Mucosa of descending colon (tissue), 3 donors: ENCODE measurements around the gene SMIM3. TPM values are rescaled to one million over a fixed set of nuclear protein-coding genes. Genes with fewer than 3 reads are reported as not detected.
A peak's percentile ranks its signal among the peaks of the same experiment; 100 is the strongest.
"Not testable (repeated sequence)": the region's sequence is repeated elsewhere in the genome, so short reads cannot be mapped to it uniquely, and the experiment has no call there.

Experiments used
- ATAC-seq: fragments of 200-7000 bp; cut with Tn5 transposase; one replicate; pipeline ENCODE4 v1.9.1; 2020; ENCODE audit warnings: mild to moderate bottlenecking, moderate library complexity
- DNase-seq, 3 donors: peaks; one replicate each; pipeline ENCODE4 v3.0.0-alpha.2; 2020
- H3K36me3 ChIP-seq: fragments of 200-600 bp; one replicate; pipeline ENCODE4 v1.8.0; 2021; ENCODE audit warnings: low read depth, mild to moderate bottlenecking
- H3K4me1 ChIP-seq: fragments of 200-600 bp; one replicate; pipeline ENCODE4 v1.8.0; 2021; ENCODE audit warnings: low read depth, mild to moderate bottlenecking
- H3K4me3 ChIP-seq: fragments of 200-600 bp; one replicate; pipeline ENCODE4 v1.8.0; 2021; ENCODE audit warnings: mild to moderate bottlenecking
- H3K9me3 ChIP-seq: fragments of 200-600 bp; one replicate; pipeline ENCODE4 v1.8.0; 2021; ENCODE audit warnings: mild to moderate bottlenecking
- intact Hi-C, 2 donors: fragments of 100-400 bp; cut with DNase I in 1 of 2; cut with micrococcal nuclease in 1 of 2; formaldehyde crosslinking; loops; one replicate each; pipeline versions ENCODE4 v1.11.0 to v1.11.1; 2022; cut with DNase I, micrococcal nuclease
- total RNA-seq, 3 donors: library from RNA; stranded (reverse); fragmentation: NEBNext Ultra II Directional in 2 of 3; extraction: Animal tissue kit (Norgen Biotek cat#: 25700) in 2 of 3; gene quantifications; one replicate each; pipeline versions ENCODE4 v1.2.1 to v1.2.4, GENCODE V29; 2021 to 2023
- TF ChIP-seq, protein P1 (sequence below): fragments of 200-600 bp; IDR thresholded peaks from one replicate; pipeline ENCODE4 v1.8.0; 2022; ENCODE audit warnings: antibody characterized with exemption, mild to moderate bottlenecking
- donor health status: DM: no; HTN: no; CAD: no; lungs with moderate emphysema.
- donor health status: DM: no; HTN: no; CAD: no.
- donor health status: DM: no; HTN: yes; CAD: no.

The SMIM3 gene
- total RNA-seq, 3 donors from 2014 or later = 9.3 to 21.6 (median 19.2) TPM

DNA sequence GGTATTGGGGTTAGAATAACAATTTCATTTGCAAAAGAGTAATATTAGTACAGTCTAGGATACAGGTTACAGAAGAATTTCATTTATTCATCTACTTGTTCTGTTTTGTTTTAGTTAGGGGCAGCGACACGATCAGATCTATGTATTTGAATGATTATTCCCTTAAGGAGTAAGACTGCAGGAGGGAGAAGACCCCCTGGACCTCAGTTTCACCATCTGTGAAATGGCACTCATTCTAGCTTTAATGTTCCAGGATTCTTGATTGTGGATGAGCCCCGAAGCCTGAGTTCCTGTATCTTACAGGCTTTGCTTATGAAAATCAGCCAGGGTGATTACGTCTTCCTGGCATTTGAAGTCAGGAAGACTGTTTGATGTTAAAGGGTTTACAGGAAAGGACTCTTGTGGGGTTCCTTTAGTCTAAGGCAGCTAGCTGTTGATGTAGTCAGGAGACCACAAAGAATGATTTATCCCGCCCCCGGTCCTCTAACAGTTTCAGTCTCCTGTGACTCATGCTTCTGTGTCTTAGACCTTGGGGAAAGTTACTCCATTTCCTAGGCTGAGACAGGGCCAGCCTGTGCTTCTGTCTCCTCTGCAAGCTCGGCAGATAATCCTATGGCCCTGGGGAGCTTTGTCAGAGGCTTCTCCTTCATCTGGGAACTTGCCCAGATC lies 11.5 kb downstream of the SMIM3 start:
- intact Hi-C loops = no loop called here
- Histone ChIP-seq H3K36me3 (no peaks in the 10 kb centered on the region), H3K4me1 (peaks cover 16% of the 10 kb centered on the region), H3K9me3 (no peaks in the 10 kb centered on the region), H3K4me3 (no peak overlapping the region)
- ATAC-seq (peak; percentile 90), DNase-seq (peak in 1 of 3 donors; percentile 34)
- TF ChIP-seq, protein P1, sequence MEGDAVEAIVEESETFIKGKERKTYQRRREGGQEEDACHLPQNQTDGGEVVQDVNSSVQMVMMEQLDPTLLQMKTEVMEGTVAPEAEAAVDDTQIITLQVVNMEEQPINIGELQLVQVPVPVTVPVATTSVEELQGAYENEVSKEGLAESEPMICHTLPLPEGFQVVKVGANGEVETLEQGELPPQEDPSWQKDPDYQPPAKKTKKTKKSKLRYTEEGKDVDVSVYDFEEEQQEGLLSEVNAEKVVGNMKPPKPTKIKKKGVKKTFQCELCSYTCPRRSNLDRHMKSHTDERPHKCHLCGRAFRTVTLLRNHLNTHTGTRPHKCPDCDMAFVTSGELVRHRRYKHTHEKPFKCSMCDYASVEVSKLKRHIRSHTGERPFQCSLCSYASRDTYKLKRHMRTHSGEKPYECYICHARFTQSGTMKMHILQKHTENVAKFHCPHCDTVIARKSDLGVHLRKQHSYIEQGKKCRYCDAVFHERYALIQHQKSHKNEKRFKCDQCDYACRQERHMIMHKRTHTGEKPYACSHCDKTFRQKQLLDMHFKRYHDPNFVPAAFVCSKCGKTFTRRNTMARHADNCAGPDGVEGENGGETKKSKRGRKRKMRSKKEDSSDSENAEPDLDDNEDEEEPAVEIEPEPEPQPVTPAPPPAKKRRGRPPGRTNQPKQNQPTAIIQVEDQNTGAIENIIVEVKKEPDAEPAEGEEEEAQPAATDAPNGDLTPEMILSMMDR = no peak

DNA sequence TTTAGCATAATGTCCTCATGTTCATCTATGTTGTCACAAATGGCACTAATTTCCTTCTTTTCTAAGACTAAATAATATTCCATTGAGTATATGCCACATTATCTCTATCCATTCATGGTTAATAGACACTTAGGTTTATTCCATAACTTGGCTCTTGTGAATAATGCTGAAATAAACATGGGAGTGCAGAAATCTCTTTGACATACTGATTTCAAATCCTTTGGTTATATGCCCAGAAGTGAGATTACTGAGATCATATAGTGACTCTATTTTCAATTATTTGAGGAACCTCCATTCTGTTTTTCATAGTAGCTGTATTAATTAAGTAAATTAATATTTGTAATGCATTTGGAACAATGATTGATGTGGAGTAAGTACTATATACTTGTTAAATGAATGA lies 13.0 kb downstream of the SMIM3 start:
- Histone ChIP-seq H3K4me1 (peaks cover 16% of the 10 kb centered on the region), H3K36me3 (no peaks in the 10 kb centered on the region), H3K4me3 (no peak overlapping the region), H3K9me3 (no peaks in the 10 kb centered on the region)
- DNase-seq (no peak), ATAC-seq (no peak)
- intact Hi-C loops = no loop called here
- TF ChIP-seq, protein P1 = no peak

DNA sequence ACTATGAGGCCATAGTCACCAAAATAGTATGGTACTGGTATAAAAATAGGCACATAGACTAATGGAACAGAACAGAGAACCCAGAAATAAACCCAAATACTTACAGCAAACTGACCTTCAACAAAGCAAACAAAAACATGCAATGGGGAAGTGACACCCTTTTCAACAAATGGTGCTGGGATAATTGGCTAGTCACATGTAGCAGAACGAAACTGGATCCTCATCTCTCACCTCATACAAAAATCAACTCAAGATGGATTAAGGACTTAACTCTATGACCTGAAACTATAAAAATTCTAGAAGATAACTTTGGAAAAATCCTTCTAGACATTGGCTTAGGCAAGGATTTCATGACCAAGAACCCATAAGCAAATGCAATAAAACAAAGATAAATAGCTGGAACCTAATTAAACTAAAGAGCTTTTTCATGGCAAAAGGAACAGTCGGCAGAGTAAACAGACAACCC lies 14.9 kb downstream of the SMIM3 start:
- DNase-seq, H3K9me3 ChIP-seq, ATAC-seq, H3K4me1 ChIP-seq, H3K4me3 ChIP-seq, intact Hi-C loops, H3K36me3 ChIP-seq: not testable (repeated sequence)

DNA sequence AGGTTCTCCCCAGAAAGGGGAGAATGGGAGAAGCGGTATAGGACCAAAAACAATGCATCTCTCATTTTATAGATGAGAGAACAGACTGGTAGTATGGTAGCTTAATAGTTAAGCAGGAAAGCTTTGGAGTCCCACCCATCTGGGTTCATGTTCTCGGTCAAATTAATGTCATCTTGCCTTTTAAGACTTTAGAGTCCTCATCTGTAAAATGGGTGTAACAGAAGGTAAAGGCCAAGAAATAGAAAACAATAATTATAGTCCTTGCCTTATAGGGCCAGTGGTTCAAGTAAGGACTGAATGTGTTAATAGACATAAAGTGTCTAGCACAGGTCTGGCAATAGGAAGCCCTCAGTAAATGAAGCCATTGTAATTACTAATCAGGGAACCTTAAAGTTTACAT lies 16.4 kb downstream of the SMIM3 start:
- TF ChIP-seq, protein P1 = no peak
- Histone ChIP-seq H3K36me3 (no peaks in the 10 kb centered on the region), H3K4me1 (no peaks in the 10 kb centered on the region), H3K9me3 (no peaks in the 10 kb centered on the region), H3K4me3 (no peak overlapping the region)
- intact Hi-C loops = no loop called here
- no peak for DNase-seq
- ATAC-seq = no peak

DNA sequence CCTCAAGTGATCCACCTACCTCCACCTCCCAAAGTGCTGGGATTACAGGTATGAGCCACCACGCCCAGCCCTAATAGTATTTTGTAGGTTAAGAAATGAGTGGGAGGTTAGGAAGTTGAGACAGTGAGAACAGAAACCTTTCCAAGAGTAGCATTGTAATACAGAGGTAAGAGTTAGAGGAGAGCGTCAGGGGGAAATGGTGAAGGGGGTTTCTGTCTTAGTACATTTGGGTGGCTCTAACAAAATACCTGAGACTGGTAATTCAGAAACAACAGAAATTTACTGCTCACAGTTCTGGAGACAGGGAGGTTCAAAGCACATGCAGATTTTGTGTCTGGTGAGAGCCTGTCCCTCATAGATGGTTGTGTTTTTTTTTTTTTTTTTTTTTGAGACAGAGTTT lies 18.8 kb downstream of the SMIM3 start:
- no peaks in the 10 kb centered on the region for H3K9me3 ChIP-seq
- intact Hi-C loops = no loop called here
- no peak overlapping the region for H3K4me3 ChIP-seq
- no peaks in the 10 kb centered on the region for H3K4me1 ChIP-seq
- TF ChIP-seq, protein P1 = no peak
- no peak for DNase-seq
- no peaks in the 10 kb centered on the region for H3K36me3 ChIP-seq
- ATAC-seq = no peak

DNA sequence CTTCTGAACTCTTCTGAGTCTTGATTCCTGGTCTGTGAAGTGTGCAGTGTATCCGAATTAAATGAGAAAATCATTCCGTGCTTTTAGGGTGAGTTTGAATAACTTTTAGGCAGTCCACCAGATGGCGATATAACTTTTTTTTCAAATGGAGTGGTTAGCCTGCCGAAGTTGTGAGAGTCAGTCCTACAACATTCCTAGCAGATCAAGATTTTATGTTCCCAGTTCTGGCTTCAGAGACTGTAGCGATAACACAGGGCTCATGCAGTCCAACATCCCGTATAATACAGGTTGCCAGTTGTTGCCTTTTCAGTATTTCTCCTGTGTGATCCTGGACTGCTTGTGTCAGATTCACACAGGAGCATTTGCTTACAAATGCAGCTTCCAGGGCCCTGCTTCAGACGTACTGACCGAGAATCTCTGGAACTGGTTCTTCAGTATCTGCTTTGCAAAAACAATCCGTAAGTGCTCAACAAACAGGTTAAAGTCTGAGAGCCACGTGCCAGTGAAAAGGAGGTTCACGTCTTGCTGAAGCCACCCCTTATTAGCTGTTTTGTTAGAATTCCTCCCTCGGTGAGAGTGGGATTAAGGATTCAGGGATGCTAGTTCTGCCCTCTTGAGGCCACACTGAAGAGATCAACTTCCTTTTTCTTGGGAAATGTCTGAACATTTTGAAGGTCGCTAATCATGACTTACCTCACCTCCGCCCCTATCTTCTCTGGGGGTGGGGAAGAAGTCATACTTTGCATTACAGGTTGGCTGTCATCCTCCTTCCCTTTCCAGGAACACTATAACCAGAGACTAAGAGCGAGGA lies 22.8 kb downstream of the SMIM3 start:
- TF ChIP-seq, protein P1 = peak; percentile 28
- no peaks in the 10 kb centered on the region for H3K9me3 ChIP-seq
- DNase-seq = peak in 1 of 3 donors; percentile 28
- H3K36me3 ChIP-seq = no peaks in the 10 kb centered on the region
- no peaks in the 10 kb centered on the region for H3K4me1 ChIP-seq
- intact Hi-C loops = loop anchor here in 1 of 2 donors (1.0 kb wide), 1 partner anchor 46 kb away; no protein-coding TSS in a partner anchor
- H3K4me3 ChIP-seq = no peak overlapping the region
- peak; percentile 93 for ATAC-seq
